Measurements from ENCODE around the gene NEXMIF. TPM values are rescaled to one million over a fixed set of nuclear protein-coding genes. Genes with fewer than 3 reads are reported as not detected.

The NEXMIF gene
- total RNA-seq, 1 donor from 2014 or later, result 0.53 TPM

GRCh38 chrX:74924449-74925224 lies 615 bp downstream of the NEXMIF start:
- no peak for TF ChIP-seq CTCF (IDR thresholded peaks at IDR 0.05)
- POLR2A ChIA-PET, result interaction anchor here (0.9 kb wide), 1 partner anchor 310 kb away, joined by 9 read pairs; the partner anchor contains the start of gene RLIM
- DNase-seq (peak; percentile 18), ATAC-seq (ENCODE audit: low read depth) (peak; percentile 55)
- peaks cover 5% of the 10 kb centered on the region for H3K27me3 Mint-ChIP-seq
- intact Hi-C loops (cut with micrococcal nuclease), result loop anchor here (5.0 to 10.0 kb wide), 3 partner anchors 230 to 348 kb away; partner anchors contain the start of genes ABCB7, RLIM and UPRT
- peaks cover 25% of the 10 kb centered on the region for H3K4me1 Mint-ChIP-seq
- peak overlapping the region; percentile 80 for H3K27ac Mint-ChIP-seq
- no peaks in the 10 kb centered on the region for H3K36me3 Mint-ChIP-seq (ENCODE audit: low read depth)
- CTCF ChIA-PET, result no interaction called here
- peak overlapping the region; percentile 87 for H3K4me3 Mint-ChIP-seq
- no peaks in the 10 kb centered on the region for H3K9me3 Mint-ChIP-seq

GRCh38 chrX:74923942-74924448 lies 1.3 kb downstream of the NEXMIF start:
- Mint-ChIP-seq H3K4me3 (peak overlapping the region; percentile 87), H3K9me3 (no peaks in the 10 kb centered on the region), H3K27ac (peak overlapping the region; percentile 46), H3K4me1 (peaks cover 25% of the 10 kb centered on the region), H3K27me3 (peaks cover 5% of the 10 kb centered on the region), H3K36me3 (ENCODE audit: low read depth) (no peaks in the 10 kb centered on the region)
- POLR2A ChIA-PET, result no interaction called here
- no peak for TF ChIP-seq CTCF (IDR thresholded peaks at IDR 0.05)
- peak; percentile 14 for DNase-seq
- no peak for ATAC-seq (ENCODE audit: low read depth)
- intact Hi-C loops (cut with micrococcal nuclease), result loop anchor here (5.0 to 10.0 kb wide), 2 partner anchors 231 to 312 kb away; partner anchors contain the start of genes ABCB7 and RLIM
- CTCF ChIA-PET, result no interaction called here

- ATAC-seq (ENCODE audit: low read depth) (peak; percentile 28), DNase-seq (no peak)
- peaks cover 5% of the 10 kb centered on the region for H3K27me3 Mint-ChIP-seq
- intact Hi-C loops (cut with micrococcal nuclease), result loop anchor here (5.0 to 10.0 kb wide), 2 partner anchors 232 to 311 kb away; partner anchors contain the start of genes ABCB7 and RLIM
- no peak for TF ChIP-seq CTCF (IDR thresholded peaks at IDR 0.05)
- ChIA-PET POLR2A (no interaction called here), CTCF (no interaction called here)
- H3K4me1 Mint-ChIP-seq, result peaks cover 25% of the 10 kb centered on the region
- no peaks in the 10 kb centered on the region for H3K36me3 Mint-ChIP-seq (ENCODE audit: low read depth)
- no peaks in the 10 kb centered on the region for H3K9me3 Mint-ChIP-seq
- no peak overlapping the region for H3K4me3 Mint-ChIP-seq
- H3K27ac Mint-ChIP-seq, result no peak overlapping the region
These were observed 2.2 kb downstream of the NEXMIF start for GRCh38 chrX:74922922-74923543.

- no peaks in the 10 kb centered on the region for H3K9me3 Mint-ChIP-seq
- no peak for ATAC-seq (ENCODE audit: low read depth)
- H3K27me3 Mint-ChIP-seq, result no peaks in the 10 kb centered on the region
- no peak overlapping the region for H3K27ac Mint-ChIP-seq
- intact Hi-C loops (cut with micrococcal nuclease), result no loop called here
- no peak overlapping the region for H3K4me3 Mint-ChIP-seq
- DNase-seq, result no peak
- POLR2A ChIA-PET, result no interaction called here
- H3K36me3 Mint-ChIP-seq (ENCODE audit: low read depth), result no peaks in the 10 kb centered on the region
- no peaks in the 10 kb centered on the region for H3K4me1 Mint-ChIP-seq
- CTCF ChIA-PET, result no interaction called here
- TF ChIP-seq CTCF (IDR thresholded peaks at IDR 0.05), result no peak
These were observed 13.8 kb downstream of the NEXMIF start for GRCh38 chrX:74911494-74911893.

- H3K27me3 Mint-ChIP-seq, result no peaks in the 10 kb centered on the region
- CTCF ChIA-PET, result no interaction called here
- intact Hi-C loops (cut with micrococcal nuclease), result no loop called here
- H3K4me3 Mint-ChIP-seq, result no peak overlapping the region
- POLR2A ChIA-PET, result no interaction called here
- DNase-seq, result no peak
- ATAC-seq (ENCODE audit: low read depth), result no peak
- H3K4me1 Mint-ChIP-seq, result no peaks in the 10 kb centered on the region
- no peaks in the 10 kb centered on the region for H3K9me3 Mint-ChIP-seq
- no peak for TF ChIP-seq CTCF (IDR thresholded peaks at IDR 0.05)
- no peak overlapping the region for H3K27ac Mint-ChIP-seq
- H3K36me3 Mint-ChIP-seq (ENCODE audit: low read depth), result no peaks in the 10 kb centered on the region
These were observed 18.8 kb downstream of the NEXMIF start for GRCh38 chrX:74906417-74906816.
